Activated CD4-positive, alpha-beta T cell treated with anti-CD3 and anti-CD28 coated beads, Interleukin-2, amount 10 ng/mL, durations not matched to agents 24 days and 14 days (primary cell): ENCODE measurements around the gene UBE3D. TPM values are rescaled to one million over a fixed set of nuclear protein-coding genes. Genes with fewer than 3 reads are reported as not detected.

Experiments
- DNase-seq: peaks from one replicate; pipeline ENCODE4 v3.0.0; 2022
- H3K27ac Mint-ChIP-seq: one replicate; pipeline ENCODE4 v1.8.0; 2022; ENCODE audit warnings: mild to moderate bottlenecking, mixed read lengths
- H3K27me3 Mint-ChIP-seq: one replicate; pipeline ENCODE4 v1.8.0; 2022; ENCODE audit warnings: mixed read lengths
- H3K36me3 Mint-ChIP-seq: one replicate; pipeline ENCODE4 v1.8.0; 2022; ENCODE audit warnings: low read depth, mild to moderate bottlenecking, mixed read lengths
- H3K4me1 Mint-ChIP-seq: one replicate; pipeline ENCODE4 v1.8.0; 2021; ENCODE audit warnings: mixed read lengths
- H3K4me3 Mint-ChIP-seq: one replicate; pipeline ENCODE4 v1.8.0; 2022; ENCODE audit warnings: mild to moderate bottlenecking, moderate library complexity, mixed read lengths
- H3K9me3 Mint-ChIP-seq: one replicate; pipeline ENCODE4 v1.8.0; 2021; ENCODE audit warnings: mixed read lengths
- intact Hi-C: fragments of 100-400 bp; cut with micrococcal nuclease; formaldehyde crosslinking; loops from one replicate; pipeline ENCODE4 v1.15.1; 2023
- total RNA-seq: library from RNA; stranded (reverse); gene quantifications from 2 replicates; pipeline ENCODE4 v1.2.3, GENCODE V29; 2022

The UBE3D gene
- total RNA-seq, 1 donor from 2014 or later: 9.3 TPM

DNA sequence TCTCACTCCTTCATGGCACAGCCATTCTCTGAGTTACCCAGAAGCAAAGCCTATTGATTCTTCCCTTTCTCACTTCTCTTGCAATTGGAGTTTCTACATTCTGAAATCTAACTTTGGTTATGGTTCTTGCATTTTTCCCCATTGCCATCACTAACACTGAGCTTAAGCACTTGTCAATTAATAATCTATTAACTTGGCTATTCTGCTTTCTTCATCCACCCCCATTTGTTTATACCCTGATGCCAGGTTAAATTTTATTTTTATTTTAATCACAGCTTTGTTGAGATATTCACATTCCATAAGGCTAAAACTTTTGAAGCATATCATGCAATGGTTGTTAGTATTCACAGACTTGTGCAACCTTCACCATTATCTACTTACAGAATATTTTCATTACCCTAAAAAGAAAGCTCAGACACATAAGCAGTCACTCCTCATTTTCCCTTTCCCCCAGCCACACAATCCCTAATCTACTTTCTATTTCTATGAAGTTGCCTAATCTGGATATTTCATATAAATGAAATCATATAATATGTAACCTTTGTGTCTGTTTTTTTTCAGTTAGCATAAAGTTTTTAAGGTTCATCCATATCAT lies 222.3 kb downstream of the UBE3D start:
- H3K36me3 Mint-ChIP-seq: no peaks in the 10 kb centered on the region
- H3K27ac Mint-ChIP-seq: no peak overlapping the region
- no peaks in the 10 kb centered on the region for H3K9me3 Mint-ChIP-seq
- H3K27me3 Mint-ChIP-seq: no peaks in the 10 kb centered on the region
- H3K4me3 Mint-ChIP-seq: no peak overlapping the region
- DNase-seq: no peak
- no peaks in the 10 kb centered on the region for H3K4me1 Mint-ChIP-seq
- intact Hi-C loops: no loop called here

DNA sequence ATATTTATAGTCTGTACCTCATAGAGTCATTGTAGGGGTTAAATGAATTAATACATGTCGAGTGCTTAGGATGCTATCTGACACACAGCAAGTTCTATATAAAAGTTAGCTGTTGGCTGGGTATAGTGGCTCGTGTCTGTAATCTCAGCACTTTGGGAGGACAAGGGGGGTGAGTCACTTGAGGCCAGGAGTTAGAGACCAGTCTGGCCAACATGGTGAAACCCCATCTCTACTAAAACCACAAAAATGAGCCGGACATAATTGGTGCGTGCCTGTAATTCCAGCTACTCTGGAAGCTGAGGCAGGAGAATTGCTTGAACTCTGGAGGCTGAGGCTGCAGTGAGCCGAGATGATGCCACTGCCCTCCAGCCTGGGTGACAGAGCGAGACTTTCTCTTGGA lies 222.9 kb downstream of the UBE3D start:
- Mint-ChIP-seq H3K9me3 (no peaks in the 10 kb centered on the region), H3K4me1 (no peaks in the 10 kb centered on the region), H3K4me3 (no peak overlapping the region), H3K27me3 (no peaks in the 10 kb centered on the region), H3K27ac (no peak overlapping the region), H3K36me3 (no peaks in the 10 kb centered on the region)
- DNase-seq: no peak
- intact Hi-C loops: no loop called here

Other genes with a start within 250 kb of the UBE3D start
- 5.6 and 6.2 TPM in 2 replicates for gene DOP1A, start 1.8 kb upstream of the UBE3D start, total RNA-seq
- gene PGM3, start 127.4 kb upstream of the UBE3D start, total RNA-seq: 19.7 and 24.7 TPM in 2 replicates
- 1.1 and 1.4 TPM in 2 replicates for gene RWDD2A, start 127.5 kb upstream of the UBE3D start, total RNA-seq